ENCODE data around the gene PPWD1.
"Not testable (repeated sequence)": the region's sequence is repeated elsewhere in the genome, so short reads cannot be mapped to it uniquely, and the experiment has no call there.

GRCh38 chr5:65601761-65602160 is 38.7 kb downstream of the PPWD1 start:
- TF ChIP-seq CTCF (conservative IDR thresholded peaks at IDR 0.05; ENCODE audit: low read length); EZH2phosphoT487 (IDR thresholded peaks at IDR 0.05; ENCODE audit: borderline replicate concordance, low read depth, low read length): not testable (repeated sequence)

Measured in OCI-LY7 (cell line).